ENCODE results near the gene PTGFRN. TPM values are rescaled to one million over a fixed set of nuclear protein-coding genes. Genes with fewer than 3 reads are reported as not detected.

Gene PTGFRN
- total RNA-seq, 3 donors from 2014 or later = 10.0 to 17.0 (median 15.5) TPM

- H3K27me3 Mint-ChIP-seq (ENCODE audit: low read depth) = no peaks in the 10 kb centered on the region
- DNase-seq (no peak), ATAC-seq (no peak)
- no peaks in the 10 kb centered on the region for H3K9me3 Mint-ChIP-seq
- H3K36me3 Mint-ChIP-seq (ENCODE audit: insufficient read depth) = peaks cover 2% of the 10 kb centered on the region
- H3K4me1 Mint-ChIP-seq (ENCODE audit: low read depth) = peaks cover 7% of the 10 kb centered on the region
- no peak overlapping the region for H3K4me3 Mint-ChIP-seq
Measured at GRCh38 chr1:117034791-117035290, 125.1 kb downstream of the PTGFRN start.

DNA sequence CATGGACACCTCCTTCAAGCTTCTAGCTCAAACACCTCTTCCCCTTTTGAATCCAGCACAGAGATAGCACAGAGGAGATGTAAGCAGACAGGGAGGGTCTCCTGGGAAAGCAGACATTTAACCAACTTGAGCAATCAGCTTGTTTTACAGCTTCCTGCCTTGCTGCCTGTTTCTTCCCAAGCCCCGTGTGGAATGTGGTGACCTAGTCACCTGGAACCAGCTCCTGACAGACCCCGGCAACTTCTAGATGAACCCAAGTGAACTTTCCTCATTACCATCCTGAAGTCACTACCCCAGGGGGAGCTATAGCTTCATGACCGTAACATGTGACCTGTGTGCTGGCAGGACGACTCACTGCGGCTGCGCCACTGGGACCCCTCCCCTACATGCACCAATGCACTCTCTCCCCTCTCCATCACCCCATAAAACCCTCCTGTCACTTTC is 126.3 kb downstream of the PTGFRN start:
- no peak for ATAC-seq
- H3K4me1 Mint-ChIP-seq (ENCODE audit: low read depth) = peaks cover 5% of the 10 kb centered on the region
- H3K27me3 Mint-ChIP-seq (ENCODE audit: low read depth) = no peaks in the 10 kb centered on the region
- no peak for DNase-seq
- H3K4me3 Mint-ChIP-seq = no peak overlapping the region
- H3K36me3 Mint-ChIP-seq (ENCODE audit: insufficient read depth) = peaks cover 2% of the 10 kb centered on the region
- no peaks in the 10 kb centered on the region for H3K9me3 Mint-ChIP-seq

DNA sequence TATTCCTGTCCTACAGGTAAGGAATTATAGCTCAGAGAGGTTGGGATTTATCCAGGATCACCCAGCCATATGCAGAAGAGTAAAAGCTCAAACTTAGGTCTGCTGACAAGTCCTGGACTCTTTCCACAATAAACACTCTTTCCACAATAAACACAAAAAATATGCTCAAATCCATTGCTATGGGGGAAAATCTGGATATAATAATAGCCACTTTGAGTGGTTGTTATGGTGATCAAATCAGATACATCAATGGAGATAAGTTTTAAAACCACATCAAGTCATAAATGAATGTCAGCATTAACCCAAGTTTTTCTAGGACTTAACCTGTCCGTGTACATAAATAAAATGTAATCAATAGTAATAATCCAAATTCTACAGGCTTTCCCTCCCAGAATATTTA is 128.1 kb downstream of the PTGFRN start:
- H3K36me3 Mint-ChIP-seq (ENCODE audit: insufficient read depth) = peaks cover 4% of the 10 kb centered on the region
- H3K9me3 Mint-ChIP-seq = no peaks in the 10 kb centered on the region
- H3K4me1 Mint-ChIP-seq (ENCODE audit: low read depth) = peaks cover 4% of the 10 kb centered on the region
- no peaks in the 10 kb centered on the region for H3K27me3 Mint-ChIP-seq (ENCODE audit: low read depth)
- DNase-seq (no peak), ATAC-seq (no peak)
- H3K4me3 Mint-ChIP-seq = no peak overlapping the region

- Mint-ChIP-seq H3K4me1 (ENCODE audit: low read depth) (peaks cover 1% of the 10 kb centered on the region), H3K4me3 (no peak overlapping the region), H3K27me3 (ENCODE audit: low read depth) (no peaks in the 10 kb centered on the region), H3K9me3 (peaks cover 2% of the 10 kb centered on the region), H3K36me3 (ENCODE audit: insufficient read depth) (peaks cover 4% of the 10 kb centered on the region)
- ATAC-seq (no peak), DNase-seq (no peak)
Measured at GRCh38 chr1:117038236-117038635, 128.5 kb downstream of the PTGFRN start.

Other genes starting within 250 kb of the PTGFRN start
- gene IGSF3, start 242.2 kb upstream of the PTGFRN start, total RNA-seq = 1 to 10 TPM; 4.0 to 7.6 (median 4.8) TPM
- 100 to 1,000 TPM; 353 to 393 (median 374) TPM for gene CD2, start 155.5 kb upstream of the PTGFRN start, total RNA-seq
- gene CD101, start 91.8 kb downstream of the PTGFRN start, total RNA-seq = 1 to 10 TPM in 2 of 3 donors, under 1 TPM in 1; 0.65 to 1.2 (median 1.2) TPM
- gene TTF2, start 150.4 kb downstream of the PTGFRN start, total RNA-seq = 10 to 100 TPM; 59.8 to 62.4 (median 60.7) TPM
- under 1 TPM; 0.15 to 0.33 (median 0.21) TPM for gene TRIM45, start 211.8 kb downstream of the PTGFRN start, total RNA-seq